ENCODE results near the gene TULP3. TPM values are rescaled to one million over a fixed set of nuclear protein-coding genes. Genes with fewer than 3 reads are reported as not detected.

Gene TULP3
- total and polyA plus RNA-seq, 2 donors (not counting 3 experiments of a cell fraction or from before 2014, with no cell fraction given): 30.8 to 31.0 TPM

- Histone ChIP-seq H3K27ac (ENCODE audit: insufficient read depth, low read depth, low read length) (no peak overlapping the region), H3K79me2 (ENCODE audit: control insufficient read depth, insufficient read depth, low read length) (peaks cover 5% of the 10 kb centered on the region), H3K36me3 (ENCODE audit: control insufficient read depth in 2 of 2, extremely low read depth in 1 of 2, insufficient read depth in 2 of 2, low read length in 2 of 2) (peaks cover 4 to 23% of the 10 kb centered on the region in 2 experiments), H3K27me3 (ENCODE audit: control insufficient read depth in 2 of 2, insufficient read depth in 2 of 2, low read length in 2 of 2) (no peaks in the 10 kb centered on the region), H2AFZ (ENCODE audit: low read depth, low read length) (no peak overlapping the region), H3K9ac (replicated peaks; ENCODE audit: extremely low read depth, insufficient read depth, low read length) (no peak overlapping the region), H3K4me3 (replicated peaks in 1 of 3; ENCODE audit: insufficient read depth in 1 of 3, low read depth in 1 of 3, low read length in 3 of 3) (no peak overlapping the region), H3K4me1 (ENCODE audit: control insufficient read depth, extremely low read depth, insufficient read depth, low read length) (peaks cover 11% of the 10 kb centered on the region), H3K9me3 (replicated peaks; ENCODE audit: control insufficient read depth, insufficient read depth, low read length) (no peaks in the 10 kb centered on the region), H3K9me1 (replicated peaks; ENCODE audit: control insufficient read depth, extremely low read depth, insufficient read depth, low read length) (no peaks in the 10 kb centered on the region), H3K4me2 (ENCODE audit: insufficient read depth, low read length) (no peak overlapping the region), H4K20me1 (replicated peaks; ENCODE audit: control insufficient read depth, extremely low read depth, insufficient read depth, low read length) (no peaks in the 10 kb centered on the region)
- TF ChIP-seq FOS (IDR thresholded peaks at IDR 0.05; ENCODE audit: borderline replicate concordance, insufficient read depth, low read length): peak; percentile 15
- no peak for TF ChIP-seq POLR2A (IDR thresholded peaks at IDR 0.05; ENCODE audit: low read depth, low read length)
- no peak for TF ChIP-seq EZH2 (IDR thresholded peaks at IDR 0.05; ENCODE audit: borderline replicate concordance, low read depth, low read length, severe bottlenecking)
- TF ChIP-seq GATA2 (IDR thresholded peaks at IDR 0.05; ENCODE audit: insufficient read depth, insufficient read length, low read depth, low read length): no peak
- no peak for TF ChIP-seq CTCF (IDR thresholded peaks at IDR 0.05; ENCODE audit: extremely low read depth in 1 of 2, insufficient read depth in 1 of 2, low read depth in 1 of 2, low read length in 2 of 2)
- FAIRE-seq: no peak
- BruUV-seq (replicated peaks): no TSS peak
- intact Hi-C loops (cut with micrococcal nuclease) (no loop called here), dilution Hi-C loops (cut with MboI; ENCODE audit: extremely low pct_ligation_motif_present, low sequenced_read_pairs) (no loop called here)
- ChIA-PET CTCF (no interaction called here), POLR2A (no interaction called here)
- DNase-seq (ENCODE audit: low read depth, low spot score): no peak
Observed at GRCh38 chr12:2922329-2922728, 31.6 kb downstream of the TULP3 start.

GRCh38 chr12:2923057-2923456, 32.4 kb downstream of the TULP3 start:
- no peak overlapping the region for H3K9ac ChIP-seq (replicated peaks; ENCODE audit: extremely low read depth, insufficient read depth, low read length)
- intact Hi-C loops (cut with micrococcal nuclease) (no loop called here), dilution Hi-C loops (cut with MboI; ENCODE audit: extremely low pct_ligation_motif_present, low sequenced_read_pairs) (no loop called here)
- H2AFZ ChIP-seq (ENCODE audit: low read depth, low read length): no peak overlapping the region
- no peak overlapping the region for H3K27ac ChIP-seq (ENCODE audit: insufficient read depth, low read depth, low read length)
- H4K20me1 ChIP-seq (replicated peaks; ENCODE audit: control insufficient read depth, extremely low read depth, insufficient read depth, low read length): no peaks in the 10 kb centered on the region
- FAIRE-seq (no peak), DNase-seq (ENCODE audit: low read depth, low spot score) (no peak)
- peaks cover 5% of the 10 kb centered on the region for H3K79me2 ChIP-seq (ENCODE audit: control insufficient read depth, insufficient read depth, low read length)
- H3K27me3 ChIP-seq (ENCODE audit: control insufficient read depth in 2 of 2, insufficient read depth in 2 of 2, low read length in 2 of 2): no peaks in the 10 kb centered on the region
- H3K9me3 ChIP-seq (replicated peaks; ENCODE audit: control insufficient read depth, insufficient read depth, low read length): no peaks in the 10 kb centered on the region
- H3K4me3 ChIP-seq (replicated peaks in 1 of 3; ENCODE audit: insufficient read depth in 1 of 3, low read depth in 1 of 3, low read length in 3 of 3): no peak overlapping the region
- POLR2A ChIA-PET: no interaction called here
- TF ChIP-seq MYC (IDR thresholded peaks at IDR 0.05; ENCODE audit: low read depth, low read length) (no peak), POLR2A (IDR thresholded peaks at IDR 0.05; ENCODE audit: low read depth, low read length) (no peak), FOS (IDR thresholded peaks at IDR 0.05; ENCODE audit: borderline replicate concordance, insufficient read depth, low read length) (no peak), CTCF (IDR thresholded peaks at IDR 0.05; ENCODE audit: extremely low read depth in 1 of 2, insufficient read depth in 1 of 2, low read depth in 1 of 2, low read length in 2 of 2) (no peak), MAX (IDR thresholded peaks at IDR 0.05; ENCODE audit: insufficient read depth, insufficient read length) (no peak), GATA2 (IDR thresholded peaks at IDR 0.05; ENCODE audit: insufficient read depth, insufficient read length, low read depth, low read length) (no peak), POLR2AphosphoS5 (IDR thresholded peaks at IDR 0.05; ENCODE audit: insufficient read depth, low read depth, low read length) (no peak), JUN (IDR thresholded peaks at IDR 0.05; ENCODE audit: borderline replicate concordance, insufficient read depth, insufficient read length, low read depth) (no peak), EZH2 (IDR thresholded peaks at IDR 0.05; ENCODE audit: borderline replicate concordance, low read depth, low read length, severe bottlenecking) (no peak)
- peaks cover 11% of the 10 kb centered on the region for H3K4me1 ChIP-seq (ENCODE audit: control insufficient read depth, extremely low read depth, insufficient read depth, low read length)
- CTCF ChIA-PET: interaction anchor here (0.8 kb wide), 1 partner anchor 9 kb away, joined by 3 read pairs; no protein-coding TSS in a partner anchor
- peaks cover 4% of the 10 kb centered on the region for H3K9me1 ChIP-seq (replicated peaks; ENCODE audit: control insufficient read depth, extremely low read depth, insufficient read depth, low read length)
- H3K36me3 ChIP-seq (ENCODE audit: control insufficient read depth in 2 of 2, extremely low read depth in 1 of 2, insufficient read depth in 2 of 2, low read length in 2 of 2): peaks cover 4 to 23% of the 10 kb centered on the region in 2 experiments
- no peak overlapping the region for H3K4me2 ChIP-seq (ENCODE audit: insufficient read depth, low read length)
- BruUV-seq (replicated peaks): no TSS peak

All from endothelial cell of umbilical vein (primary cell).